NOMO-1 (cell line): ENCODE data around the gene NOX5.
A peak's percentile ranks its signal among the peaks of the same experiment; 100 is the strongest.

Experiments
- DNase-seq, 2 experiments: peaks; one replicate each; lab custom pipeline; 2025; ENCODE audit not compliant: unreplicated experiment in 2 of 2; lab: John Stamatoyannopoulos, UW

The NOX5 gene

DNA sequence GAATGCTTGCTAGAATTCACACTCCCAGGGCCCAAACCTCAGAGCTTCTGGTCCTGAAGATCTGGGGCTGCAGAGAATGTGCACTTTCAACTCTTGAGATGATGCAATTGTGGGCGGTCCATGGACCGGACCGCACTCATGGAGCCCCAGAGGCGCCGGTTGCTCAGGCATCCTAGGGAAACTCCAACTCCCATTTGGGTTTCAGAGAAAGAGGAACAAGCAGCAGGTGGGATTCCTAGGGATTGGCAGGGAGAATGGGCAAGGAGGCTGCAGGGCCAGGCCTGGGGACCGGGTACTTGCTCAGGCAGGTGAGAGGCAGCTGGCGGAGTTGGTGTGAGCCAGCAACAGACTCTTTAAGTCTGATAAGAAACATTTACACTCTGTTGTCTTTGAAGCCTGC, 3.5 kb downstream of the NOX5 start:
- no peak for DNase-seq

- DNase-seq = no peak
Observed at GRCh38 chr15:69018951-69019350, 4.5 kb downstream of the NOX5 start.

- DNase-seq = no peak
Observed at GRCh38 chr15:69021895-69022294, 7.4 kb downstream of the NOX5 start.

DNA sequence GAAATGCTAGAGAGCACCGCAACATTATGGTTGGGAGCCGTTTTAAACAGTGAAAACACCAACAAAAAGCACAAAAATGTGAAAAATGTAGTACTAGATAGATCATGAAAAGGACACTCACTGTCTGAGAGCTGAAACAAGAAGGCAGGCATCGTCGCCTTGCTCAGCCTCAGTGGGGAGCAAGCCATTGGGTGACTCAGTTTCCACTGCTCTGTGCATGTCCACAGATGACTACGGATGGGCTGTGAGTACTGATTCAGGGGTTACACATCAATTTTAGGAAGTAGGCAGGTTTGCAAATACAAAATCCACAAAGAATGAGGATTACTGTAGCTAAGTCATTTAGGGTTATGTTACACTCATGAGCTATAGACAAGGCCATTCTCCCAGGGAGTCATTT, 10.8 kb downstream of the NOX5 start:
- DNase-seq = no peak

- no peak for DNase-seq
Observed at GRCh38 chr15:69026355-69026754, 11.9 kb downstream of the NOX5 start.

- no peak for DNase-seq
Observed at GRCh38 chr15:69027976-69028518, 13.6 kb downstream of the NOX5 start.

DNA sequence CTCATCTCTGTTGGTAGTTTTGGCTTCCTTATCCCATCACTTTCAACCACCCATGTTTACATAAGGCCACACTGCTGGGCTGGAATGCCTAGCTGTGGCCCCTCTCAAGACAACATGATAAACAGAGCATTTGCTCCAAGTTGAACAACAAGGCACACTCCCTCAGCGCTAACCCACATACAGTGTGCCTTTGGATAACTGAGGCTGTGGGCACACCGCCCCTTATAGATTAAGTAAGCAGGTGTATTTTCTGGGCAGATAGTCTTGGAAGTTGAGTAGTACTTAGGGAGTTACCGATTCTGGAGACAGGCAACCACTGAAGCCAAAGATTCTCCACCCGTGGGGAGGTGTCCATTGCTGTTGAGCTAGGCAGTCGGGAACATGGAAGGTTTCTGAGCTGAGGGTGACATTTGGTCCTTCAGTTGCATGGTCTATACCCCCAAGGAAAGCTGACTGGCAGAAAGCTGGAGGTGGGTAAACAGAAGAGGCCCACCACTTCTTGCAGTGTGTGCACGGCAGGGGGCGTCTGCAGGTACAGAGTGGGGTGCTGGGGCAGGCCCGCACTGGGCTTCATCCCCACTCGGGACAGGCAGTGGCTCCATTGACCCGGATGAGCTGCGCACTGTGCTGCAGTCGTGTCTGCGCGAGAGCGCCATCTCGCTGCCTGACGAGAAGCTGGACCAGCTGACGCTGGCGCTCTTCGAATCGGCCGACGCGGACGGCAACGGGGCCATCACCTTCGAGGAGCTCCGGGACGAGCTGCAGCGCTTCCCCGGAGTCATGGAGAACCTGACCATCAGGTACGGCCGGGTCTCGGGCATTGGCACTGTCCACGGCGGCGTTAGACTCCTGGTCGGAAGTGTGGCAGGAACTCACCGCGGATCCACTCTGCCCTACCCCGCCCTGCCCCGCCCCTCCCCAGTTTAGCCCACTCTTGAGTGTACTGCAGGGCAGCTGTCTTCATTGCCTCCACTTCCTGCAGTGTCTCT, 16.8 kb downstream of the NOX5 start:
- DNase-seq = peak; percentile 46 to 59

- no peak for DNase-seq
Observed at GRCh38 chr15:69032031-69032430, 17.5 kb downstream of the NOX5 start.

DNA sequence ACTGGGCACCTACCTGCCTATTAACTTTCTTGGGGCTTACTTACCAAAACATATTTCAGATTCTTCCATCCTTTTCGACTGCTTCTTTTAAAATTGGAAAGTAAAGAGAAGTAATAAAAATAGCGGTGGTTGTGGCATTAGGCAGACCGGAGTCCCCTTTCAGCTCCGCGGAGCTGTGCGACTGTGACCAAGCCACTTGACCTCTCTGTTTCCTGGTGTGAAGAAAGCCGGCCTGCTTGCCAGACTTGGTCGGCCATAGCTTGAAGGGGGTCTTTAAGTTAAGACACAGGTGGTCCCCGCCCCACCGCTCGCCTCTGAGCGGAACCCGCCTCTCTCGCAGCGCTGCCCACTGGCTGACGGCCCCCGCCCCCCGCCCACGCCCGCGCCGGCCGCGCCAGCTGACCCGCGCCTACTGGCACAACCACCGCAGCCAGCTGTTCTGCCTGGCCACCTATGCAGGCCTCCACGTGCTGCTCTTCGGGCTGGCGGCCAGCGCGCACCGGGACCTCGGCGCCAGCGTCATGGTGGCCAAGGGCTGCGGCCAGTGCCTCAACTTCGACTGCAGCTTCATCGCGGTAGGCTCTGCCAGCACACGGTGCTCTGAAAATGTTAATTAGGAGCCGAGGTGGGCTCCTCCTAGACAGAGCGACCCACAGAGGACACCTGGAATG, 18.3 kb downstream of the NOX5 start:
- no peak for DNase-seq

DNA sequence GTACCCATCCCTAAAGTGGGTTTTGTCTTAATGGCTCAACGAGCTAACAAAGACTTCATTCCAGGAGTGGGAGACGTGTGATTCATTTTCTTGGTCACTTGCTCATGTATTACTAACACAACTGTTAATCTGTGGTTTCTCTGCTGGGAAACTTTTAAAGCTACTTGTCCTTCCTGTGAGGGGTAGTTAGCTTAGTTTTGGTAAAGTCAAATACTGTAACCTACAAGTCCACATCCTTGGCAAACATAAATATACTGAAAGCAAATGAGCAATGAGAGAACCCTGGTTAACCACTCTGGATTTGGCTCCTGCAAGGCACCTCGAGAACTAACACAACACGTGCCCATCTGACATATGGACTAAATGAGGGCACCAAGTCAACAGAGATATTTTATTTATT, 19.9 kb downstream of the NOX5 start:
- no peak for DNase-seq

GRCh38 chr15:69035205-69035917, 20.9 kb downstream of the NOX5 start:
- DNase-seq = no peak

GRCh38 chr15:69035918-69036258, 21.4 kb downstream of the NOX5 start:
- DNase-seq = no peak

DNA sequence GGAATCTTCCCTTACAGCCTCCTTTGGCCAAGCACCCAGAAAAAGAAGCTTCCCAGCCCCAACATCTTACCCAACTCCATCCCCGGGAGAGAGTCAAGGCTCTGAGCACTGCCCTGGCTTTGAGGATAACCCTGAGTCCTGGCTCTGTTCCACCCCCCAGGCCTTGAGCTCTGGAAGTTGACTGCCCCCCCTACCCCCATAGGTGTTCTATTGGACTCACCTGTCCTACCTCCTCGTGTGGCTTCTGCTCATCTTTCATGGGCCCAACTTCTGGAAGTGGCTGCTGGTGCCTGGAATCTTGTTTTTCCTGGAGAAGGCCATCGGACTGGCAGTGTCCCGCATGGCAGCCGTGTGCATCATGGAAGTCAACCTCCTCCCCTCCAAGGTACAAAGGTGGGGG, 22.3 kb downstream of the NOX5 start:
- DNase-seq = no peak

GRCh38 chr15:69037482-69037881, 23.0 kb downstream of the NOX5 start:
- DNase-seq = no peak

DNA sequence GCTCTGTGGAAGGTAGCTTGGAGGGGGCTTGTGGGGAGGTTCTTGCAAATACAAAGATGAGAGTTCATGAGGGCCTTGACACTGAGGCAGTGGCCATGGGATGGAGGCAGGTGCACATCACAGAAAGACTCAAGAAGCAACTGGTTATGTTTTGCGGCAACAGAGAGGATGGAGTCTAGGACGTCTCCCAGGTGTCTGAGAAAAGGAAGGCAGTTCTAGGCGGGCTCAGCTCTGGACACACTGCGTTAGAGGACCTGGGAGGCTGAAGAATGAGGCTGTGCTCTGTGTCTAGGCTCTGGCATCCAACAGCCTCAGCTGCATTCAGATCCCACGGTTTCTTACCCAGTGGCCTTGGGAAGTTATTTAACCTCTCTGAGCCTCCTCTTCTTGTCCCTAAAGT, 23.5 kb downstream of the NOX5 start:
- DNase-seq = no peak

DNA sequence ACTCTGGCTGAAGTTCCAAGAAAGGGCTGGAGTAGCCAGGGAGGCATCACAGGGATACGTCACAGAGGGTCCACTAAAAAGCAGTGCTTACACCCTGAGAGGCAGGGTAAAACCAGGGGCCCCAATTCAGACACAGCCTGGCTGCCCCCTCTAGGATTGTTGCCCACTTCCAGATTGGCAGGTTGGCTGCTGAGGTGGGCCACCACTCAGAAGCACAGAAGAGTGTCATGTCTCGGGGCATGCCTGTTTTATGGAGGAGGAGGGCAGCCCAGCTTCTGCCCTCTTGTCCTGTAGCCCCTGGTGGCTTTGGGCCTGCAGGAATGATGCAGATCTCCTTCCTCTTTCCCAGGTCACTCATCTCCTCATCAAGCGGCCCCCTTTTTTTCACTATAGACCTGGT, 24.0 kb downstream of the NOX5 start:
- DNase-seq = no peak

- DNase-seq = no peak
Observed at GRCh38 chr15:69039516-69040225, 25.2 kb downstream of the NOX5 start.

DNA sequence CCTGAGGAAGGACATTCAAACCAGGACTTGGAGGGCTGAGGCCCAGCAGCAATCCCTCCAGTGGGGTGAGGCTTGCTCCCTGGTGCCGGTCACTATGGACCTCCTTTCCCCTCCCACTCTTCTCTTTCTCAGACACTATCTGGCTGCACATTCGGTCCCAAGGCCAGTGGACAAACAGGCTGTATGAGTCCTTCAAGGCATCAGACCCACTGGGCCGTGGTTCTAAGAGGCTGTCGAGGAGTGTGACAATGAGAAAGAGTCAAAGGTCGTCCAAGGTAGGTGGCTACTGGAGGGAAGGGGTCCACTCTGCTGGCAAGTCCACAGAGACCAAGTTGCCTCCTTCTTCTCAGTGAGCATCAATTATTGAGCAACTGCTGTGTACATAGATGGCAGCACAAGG, 28.0 kb downstream of the NOX5 start:
- no peak for DNase-seq

DNA sequence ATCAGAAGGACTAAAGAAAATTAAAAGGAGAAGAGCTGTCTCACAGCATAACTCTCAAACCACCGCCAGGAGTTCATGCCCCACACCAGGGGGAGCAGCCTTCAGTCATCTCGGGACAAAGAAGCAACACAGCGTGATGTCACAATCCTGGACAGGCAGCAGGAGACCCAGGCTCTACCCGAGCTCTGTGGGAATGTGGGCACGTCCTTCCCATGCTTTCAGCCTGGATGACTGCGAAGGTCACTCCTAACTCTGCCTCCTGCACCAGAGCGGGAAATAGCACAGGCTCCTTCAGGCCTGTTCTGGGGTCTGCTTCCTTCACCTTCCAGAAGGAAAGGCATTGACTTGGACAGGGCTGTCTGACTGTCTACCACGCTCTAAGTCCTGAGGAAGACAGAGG, 31.3 kb downstream of the NOX5 start:
- DNase-seq = no peak

- no peak for DNase-seq
Observed at GRCh38 chr15:69046781-69047180, 32.3 kb downstream of the NOX5 start.

DNA sequence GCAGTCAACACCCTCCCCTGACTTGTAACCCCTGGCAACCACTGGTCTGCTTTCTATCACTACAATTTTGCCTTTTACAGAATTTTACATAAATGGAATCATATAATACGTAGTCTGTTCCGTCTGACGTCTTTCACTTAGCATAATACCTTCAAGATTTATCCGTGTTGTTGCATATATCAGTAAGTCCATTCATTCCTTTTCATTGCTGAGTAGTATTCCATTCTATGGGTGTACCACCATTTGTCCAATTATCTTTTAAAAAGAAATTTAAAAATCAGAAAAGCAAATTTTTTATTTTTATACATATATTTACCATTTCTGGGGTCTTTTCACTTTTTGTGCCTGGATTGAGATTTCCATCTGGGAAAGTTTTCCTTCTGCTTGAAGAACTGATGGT, 35.5 kb downstream of the NOX5 start:
- no peak for DNase-seq
